GM12878 (cell line): ENCODE results near the gene MXD4. TPM values are rescaled to one million over a fixed set of nuclear protein-coding genes. Genes with fewer than 3 reads are reported as not detected.

Experiments
- ETV6 ChIP-seq, 2 experiments: fragments of 450-650 bp in 1 of 2; IDR thresholded peaks in 1 of 2; conservative IDR thresholded peaks in 1 of 2; 2 replicates each; pipeline ENCODE4 v1.6.1; 2014; ENCODE audit warnings: antibody characterized with exemption in 1 of 2, borderline replicate concordance in 1 of 2, low read depth in 1 of 2, mild to moderate bottlenecking in 1 of 2, moderate library complexity in 1 of 2
- HDAC6 ChIP-seq: fragments of 200-600 bp; sonication (generic); IDR thresholded peaks from one replicate; pipeline ENCODE4 v1.8.0; 2017; ENCODE audit warnings: antibody characterized with exemption; ENCODE audit not compliant: unreplicated experiment
- KLF5 ChIP-seq: fragments of 450-650 bp; IDR thresholded peaks from 2 replicates; pipeline ENCODE4 v1.6.1; 2014; ENCODE audit warnings: mild to moderate bottlenecking; ENCODE audit not compliant: partially characterized antibody
- MTA2 ChIP-seq: fragments of 450-650 bp; IDR thresholded peaks from 2 replicates; pipeline ENCODE4 v1.6.1; 2016; ENCODE audit warnings: low read depth, mild to moderate bottlenecking, moderate library complexity
- REST ChIP-seq: IDR thresholded peaks from 2 replicates; pipeline ENCODE4 v1.6.1; 2012; ENCODE audit warnings: mild to moderate bottlenecking, low read depth, low read length
- STAT3 ChIP-seq: IDR thresholded peaks from 2 replicates; pipeline ENCODE4 v1.6.1; 2011; ENCODE audit warnings: low read depth, low read length, improper control_type of control experiment
- TAF1 ChIP-seq: IDR thresholded peaks from 2 replicates; pipeline ENCODE4 v1.6.1; 2011; ENCODE audit warnings: mild to moderate bottlenecking, low read depth, low read length, borderline replicate concordance
- WRNIP1 ChIP-seq: IDR thresholded peaks from 2 replicates; pipeline ENCODE4 v1.6.1; 2011; ENCODE audit warnings: low read depth, low read length, improper control_type of control experiment, borderline replicate concordance
- ZNF687 ChIP-seq: fragments of 450-650 bp; IDR thresholded peaks from 2 replicates; pipeline ENCODE4 v1.6.1; 2017; ENCODE audit warnings: mild to moderate bottlenecking, moderate library complexity
- polyA plus RNA-seq, 11 experiments: library from polyadenylated mRNA; depleted of rRNA in 4 of 11; unstranded in 6 of 11; stranded (reverse) in 5 of 11; fragments of >200 nt; fragmentation: Nextera tagmentation in 4 of 11; fragmentation: Illumina TruSeq in 1 of 11; extraction: Ambion mirVana in 4 of 11; extraction: Trizol in 1 of 11; gene quantifications; 1 replicate in 1 of 11; 2 replicates in 10 of 11; pipeline versions ENCODE4 v1.2.1 to v1.2.3, GENCODE V29; 2011 to 2016; ENCODE audit warnings: inconsistent platforms in 2 of 11, missing spikeins in 2 of 11, low read depth in 1 of 11
- total RNA-seq, 4 experiments: library from RNA; depleted of rRNA in 3 of 4; stranded (reverse); fragments of >200 nt in 3 of 4; fragmentation: Illumina TruSeq in 1 of 4; extraction: Trizol in 1 of 4; gene quantifications; 2 replicates each; pipeline versions ENCODE4 v1.2.1 to v1.2.3, GENCODE V29; 2013 to 2021

Gene MXD4
- total and polyA plus RNA-seq, 10 of the 15 experiments (the other 5 are each of a cell fraction or from before 2014, with no cell fraction given): 0.21 to 25.6 (median 5.2) TPM

GRCh38 chr4:2299794-2300193, 37.9 kb upstream of the MXD4 start (continued):
- TF ChIP-seq ZNF687 (no peak), REST (no peak), ETV6 (conservative IDR thresholded peaks at IDR 0.05 in 1 of 2, IDR thresholded peaks at IDR 0.05 in 1 of 2; ENCODE audit: borderline replicate concordance in 1 of 2, low read depth in 1 of 2) (no peak), TAF1 (no peak), MTA2 (no peak), HDAC6 (no peak), KLF5 (no peak), STAT3 (no peak), WRNIP1 (no peak)
